GM18858 (cell line): ENCODE results near the gene HPX.

Experiments used
- ATAC-seq: cut with Tn5 transposase; IDR thresholded peaks from one replicate; pipeline ENCODE4 v1.9.1; 2021; ENCODE audit not compliant: unreplicated experiment

The HPX gene

DNA sequence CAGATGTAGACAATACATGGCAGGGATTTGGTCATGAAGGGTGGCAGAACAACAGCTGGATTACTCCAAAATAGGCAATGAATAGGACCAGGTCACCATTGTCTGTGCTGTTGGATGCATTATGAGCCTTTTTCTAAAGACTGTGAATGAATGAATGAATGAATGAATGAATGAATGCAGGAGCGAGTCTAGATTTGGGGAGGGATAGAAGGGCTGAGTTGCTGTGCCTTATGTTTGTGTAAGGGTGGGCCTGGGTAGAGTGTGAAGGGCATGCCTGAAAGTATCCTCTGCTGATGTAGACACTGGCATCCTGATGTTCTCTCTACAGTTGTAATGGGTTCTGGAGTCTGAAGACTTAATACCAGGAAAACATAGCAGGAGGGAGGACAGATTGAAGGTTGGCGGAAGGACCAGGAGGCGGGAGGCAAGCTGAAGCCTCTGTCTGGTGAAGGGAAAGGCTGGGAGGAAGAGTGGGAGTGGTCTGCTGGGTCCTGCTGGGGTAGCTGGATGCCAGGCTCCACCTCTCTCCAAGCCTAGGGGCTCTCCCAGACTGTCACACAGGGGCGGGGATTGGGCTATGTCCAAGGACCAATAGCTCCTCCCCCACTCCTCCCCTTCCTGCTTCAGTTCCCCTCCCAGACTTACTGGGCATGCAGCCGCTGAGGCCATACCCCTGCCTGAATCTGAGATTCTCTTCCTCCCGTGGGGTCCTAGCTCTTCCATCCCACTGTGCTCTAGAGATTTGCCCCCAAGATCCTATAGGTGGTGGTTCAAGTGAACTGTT lies 28.1 kb upstream of the HPX start:
- peak; percentile 67 for ATAC-seq

DNA sequence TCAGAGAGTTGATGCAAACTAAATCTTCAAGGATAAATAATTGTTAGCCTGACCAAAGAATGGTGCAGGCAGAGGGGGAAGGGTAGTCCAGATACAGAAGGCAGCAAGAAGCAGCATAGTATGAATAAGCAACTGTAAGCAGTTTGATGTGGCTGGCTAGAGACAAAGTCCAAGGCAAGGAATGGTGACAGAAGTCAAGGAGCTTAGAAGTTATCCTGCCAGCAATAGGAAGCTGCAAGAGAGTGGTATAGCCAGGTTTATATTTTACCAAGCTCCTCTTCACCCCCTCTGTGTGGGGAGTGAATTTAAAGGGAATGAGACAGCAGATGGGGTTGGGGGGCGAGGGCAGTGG lies 18.3 kb upstream of the HPX start:
- no peak for ATAC-seq

DNA sequence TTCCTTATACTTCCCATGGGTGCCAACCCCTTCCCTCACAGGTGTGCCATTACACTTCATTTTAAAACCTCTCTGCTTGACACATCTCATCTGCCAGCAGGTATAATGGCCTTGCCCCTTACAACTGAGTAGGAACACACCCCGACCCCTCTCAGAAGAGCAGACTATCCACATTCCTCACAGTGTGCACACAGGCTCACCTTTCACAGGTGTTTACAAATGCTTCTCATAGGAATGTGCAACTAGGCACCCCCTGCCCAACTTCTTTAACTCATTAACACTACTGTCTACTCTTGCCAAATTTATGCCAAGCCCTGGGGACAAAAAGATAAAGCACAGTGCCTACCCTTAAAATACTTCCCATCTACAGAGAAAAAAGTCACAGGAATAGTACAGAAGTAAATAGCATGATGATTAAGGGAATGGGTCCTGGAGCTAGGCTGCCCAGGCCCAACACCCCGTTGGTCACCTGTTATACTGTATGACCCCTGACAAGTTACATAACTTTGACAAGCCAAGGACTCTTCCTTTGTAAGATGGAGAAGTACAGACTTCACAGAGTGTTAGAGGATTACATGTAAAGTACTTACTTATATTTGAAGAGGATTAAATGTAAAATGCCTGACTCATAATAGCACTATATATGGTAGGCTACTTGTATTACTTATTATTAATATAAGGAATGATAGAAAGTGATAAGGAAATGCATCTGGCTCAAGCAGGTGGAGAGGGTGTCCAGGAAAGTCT lies 17.7 kb upstream of the HPX start:
- no peak for ATAC-seq

DNA sequence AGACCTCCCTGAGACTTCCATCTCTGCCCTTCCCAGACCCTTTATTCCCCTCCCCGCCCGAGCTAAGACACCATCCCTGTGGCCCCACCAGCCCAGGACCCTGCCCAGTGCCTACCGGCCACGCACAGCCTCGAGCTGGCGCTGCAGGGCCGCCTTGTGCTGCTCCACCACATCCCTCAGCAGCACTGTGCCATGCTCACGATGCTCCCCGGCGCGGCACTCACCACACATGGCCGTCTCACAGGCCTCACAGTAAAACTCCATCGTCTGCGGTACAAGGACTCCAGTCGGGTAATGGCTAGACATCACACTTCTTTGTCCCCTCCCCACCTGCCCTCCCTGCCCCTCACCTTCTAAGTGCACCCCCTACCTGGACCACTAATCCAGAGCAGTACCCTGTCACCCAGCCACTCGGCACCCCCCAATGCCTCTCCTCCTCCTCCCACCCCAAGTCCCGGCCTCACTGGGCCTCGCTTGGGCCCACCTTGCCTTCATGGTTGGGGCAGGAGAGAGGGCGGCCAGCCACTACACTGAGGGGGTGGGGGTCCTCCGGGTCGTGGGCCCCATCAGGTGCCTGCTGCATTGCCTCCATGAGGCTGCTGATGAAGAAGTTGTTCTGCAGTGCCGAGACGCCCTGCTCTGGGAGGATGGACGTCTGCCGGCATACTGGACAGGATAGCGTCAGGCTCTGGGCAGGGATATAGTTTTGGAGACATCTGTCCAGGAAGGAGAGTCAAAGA lies 17.0 kb upstream of the HPX start:
- no peak for ATAC-seq

DNA sequence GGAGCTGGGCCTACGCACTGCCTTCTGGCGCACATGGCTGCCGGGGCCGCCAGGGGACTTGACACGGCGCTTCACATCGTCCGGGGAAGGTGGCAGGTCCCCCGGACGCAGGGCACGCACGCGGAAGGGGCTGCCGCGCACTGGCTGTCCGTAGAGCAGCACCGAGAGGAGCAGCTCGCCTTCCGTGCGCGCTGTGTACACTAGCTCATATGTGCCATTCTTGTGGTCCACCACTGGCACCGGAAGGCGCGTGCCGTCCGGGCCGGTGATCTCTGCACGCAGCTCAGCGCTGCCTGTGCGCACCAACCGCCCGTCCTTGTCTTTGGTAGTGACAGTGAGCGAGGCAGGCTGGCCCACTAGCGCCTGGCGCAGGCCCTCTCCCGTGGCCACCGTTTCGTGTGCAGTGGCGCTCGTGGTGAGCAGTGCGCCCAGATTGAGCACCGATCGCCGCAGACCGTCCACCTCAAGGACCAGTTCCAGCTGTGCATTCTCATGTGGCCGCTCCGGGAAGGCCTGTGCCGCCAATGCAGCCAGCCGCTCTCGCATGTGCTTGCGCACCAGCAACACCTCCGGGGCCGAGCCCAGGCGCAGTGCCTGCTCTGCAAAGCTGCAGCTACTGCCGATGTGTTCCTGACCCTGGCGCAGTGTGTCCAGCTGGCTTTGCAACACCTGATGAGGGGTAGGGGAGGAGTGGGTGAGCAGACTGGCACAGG lies 15.7 kb upstream of the HPX start:
- ATAC-seq, result no peak

DNA sequence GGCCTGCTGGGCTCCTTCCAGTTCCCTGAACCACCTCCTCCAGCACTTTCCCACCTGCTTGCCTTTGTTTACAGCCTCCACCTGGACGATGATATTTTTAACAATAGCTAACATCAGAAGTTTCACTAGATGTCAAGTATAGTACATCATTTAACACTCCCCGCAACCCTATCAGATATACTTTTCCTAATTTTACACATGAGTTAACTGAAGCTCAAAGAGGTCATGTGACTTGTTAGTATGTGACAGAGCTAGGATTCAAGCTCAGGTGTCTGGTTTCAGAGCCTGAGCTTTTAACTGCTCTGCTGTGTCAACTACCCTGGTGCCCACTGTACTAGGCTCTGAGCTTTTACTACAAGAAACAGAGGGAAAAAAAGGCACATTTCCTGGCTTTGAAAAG lies 14.3 kb upstream of the HPX start:
- no peak for ATAC-seq

DNA sequence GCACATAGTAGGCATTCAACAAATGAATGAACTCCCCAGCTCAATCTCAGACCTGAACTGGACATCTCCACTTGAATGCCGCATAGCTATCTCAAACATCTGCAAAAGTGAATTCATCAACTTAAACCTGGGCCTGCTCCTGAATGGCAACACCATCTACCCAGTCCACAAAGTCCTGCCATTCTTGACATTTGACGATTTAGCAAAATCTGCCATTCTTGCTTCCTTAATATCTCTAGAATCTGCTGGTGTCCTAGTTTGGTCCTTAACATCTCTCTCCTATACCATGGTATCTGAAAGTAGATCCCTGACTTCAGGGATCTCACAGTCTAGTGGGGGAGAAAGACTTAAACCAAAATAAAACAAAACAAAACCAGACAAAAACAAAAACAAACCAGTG lies 12.4 kb upstream of the HPX start:
- ATAC-seq, result no peak

DNA sequence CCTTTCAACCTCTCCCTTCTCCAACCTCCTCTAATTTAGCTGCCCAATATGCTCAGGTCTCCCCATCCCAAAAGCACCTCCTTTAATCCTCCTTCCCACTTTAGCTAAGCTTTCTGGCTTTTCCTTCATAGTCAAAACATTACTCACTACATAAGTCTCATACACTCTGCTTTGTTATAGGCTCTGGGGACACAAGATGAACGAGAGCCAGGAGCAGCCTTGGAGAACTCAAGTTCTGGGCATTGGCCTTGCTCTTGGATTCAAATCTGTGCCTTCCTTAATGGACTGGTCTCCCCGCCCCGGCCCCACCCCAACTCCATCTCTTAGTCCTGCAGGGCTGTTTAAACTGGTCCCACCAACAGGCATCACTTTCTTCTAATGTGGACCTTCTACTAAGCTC lies 11.4 kb upstream of the HPX start:
- ATAC-seq, result no peak

DNA sequence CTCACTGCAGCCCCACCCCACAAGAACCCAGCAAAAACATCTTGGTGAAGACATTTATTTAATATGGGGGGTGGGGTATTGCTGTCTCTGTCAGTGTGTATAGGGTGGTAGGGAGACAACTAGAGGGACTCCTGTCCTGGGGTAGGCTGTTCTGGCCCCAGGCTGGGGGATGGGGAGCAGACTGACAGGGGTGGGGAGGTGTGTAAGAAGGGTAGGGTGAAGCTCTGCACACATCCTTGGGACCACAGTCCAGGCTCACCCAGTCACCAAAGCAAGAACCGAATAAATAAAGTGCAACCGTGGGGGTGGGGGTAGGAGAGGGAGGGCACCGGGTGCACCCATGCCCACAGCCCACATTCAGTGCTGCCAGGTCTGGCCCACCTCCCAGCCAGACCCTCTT lies 7.8 kb upstream of the HPX start:
- ATAC-seq, result no peak

DNA sequence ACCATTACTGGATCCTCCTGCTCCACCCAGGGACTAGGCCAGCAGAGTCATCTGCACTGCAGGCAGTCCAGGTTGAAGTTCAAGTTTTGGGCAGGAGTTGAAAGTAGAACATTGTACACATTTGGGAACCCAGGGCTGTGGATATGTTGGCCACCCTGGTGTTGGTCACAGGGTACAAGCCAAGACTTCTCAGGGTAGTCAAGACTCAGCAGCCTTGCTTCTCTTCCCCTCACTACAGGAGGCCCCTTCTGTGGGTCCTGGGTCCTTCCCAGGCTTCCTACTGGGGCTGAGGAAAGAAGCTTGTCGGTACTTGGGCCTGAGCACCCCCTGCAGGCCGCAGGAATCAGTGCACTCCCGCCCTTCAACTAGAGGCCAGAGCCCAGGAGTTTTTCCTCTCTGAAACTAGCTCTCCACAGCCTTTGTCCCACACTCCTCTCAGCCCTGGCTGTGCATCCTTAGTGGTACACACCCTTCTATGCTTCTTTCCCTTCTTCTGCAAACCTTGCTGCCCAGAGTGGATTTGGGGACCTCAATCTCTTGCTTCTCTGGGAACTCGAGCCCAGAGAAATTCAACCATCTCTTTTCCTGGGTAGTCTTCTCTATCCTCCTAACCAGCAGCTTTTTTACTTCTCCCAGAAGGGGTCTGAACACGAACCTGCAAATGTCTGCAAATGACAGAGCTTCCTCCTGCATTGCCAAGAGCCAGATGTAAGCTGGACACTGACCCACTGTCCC lies 2.6 kb upstream of the HPX start:
- ATAC-seq, result peak; percentile 58

DNA sequence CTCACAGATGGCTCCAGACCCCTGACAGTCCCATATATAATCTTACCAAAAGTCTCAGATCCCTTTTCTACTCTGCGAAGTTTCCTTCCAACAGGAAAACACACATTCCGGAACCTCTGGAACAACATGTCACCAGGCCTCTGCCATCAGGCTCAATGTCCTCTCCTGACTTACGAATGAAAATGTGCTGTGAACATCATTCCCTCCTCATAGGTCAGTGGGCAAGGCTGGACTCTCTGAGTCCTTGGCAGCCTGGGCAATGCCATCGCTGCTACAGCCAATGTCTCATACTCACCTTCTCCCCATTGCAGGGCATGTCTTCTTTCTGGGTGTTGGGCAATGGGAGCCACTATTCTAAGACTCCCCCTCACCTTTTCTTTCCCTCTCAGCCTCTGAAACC lies 1.7 kb upstream of the HPX start:
- no peak for ATAC-seq

DNA sequence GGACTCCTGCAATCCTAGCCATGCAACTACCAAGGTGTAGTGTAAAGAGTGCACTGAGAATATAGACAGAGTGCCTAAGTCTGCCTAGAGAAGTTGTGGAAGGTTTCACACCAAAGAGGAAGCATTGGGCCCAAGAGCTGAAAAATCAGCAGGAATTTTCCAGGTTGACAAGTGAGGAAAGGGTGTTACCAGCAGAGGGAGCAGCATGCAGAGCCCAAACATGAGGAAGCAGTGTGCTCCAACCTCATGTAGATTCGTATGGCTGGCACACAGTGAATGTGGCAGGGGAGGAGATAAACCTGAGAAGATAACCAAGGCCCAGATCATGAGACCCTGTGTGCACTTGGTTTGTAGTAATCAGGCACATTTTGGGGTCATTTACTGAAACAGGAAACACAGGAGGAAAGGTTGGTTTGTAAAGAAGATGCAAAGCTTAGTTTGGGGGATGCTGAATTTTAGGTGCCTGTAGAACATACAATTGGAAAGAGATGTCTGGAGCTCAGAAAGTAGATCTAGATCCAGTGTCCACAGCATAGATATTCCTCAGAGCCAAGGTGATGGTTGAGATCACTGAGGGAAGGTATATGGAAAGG lies 1.7 kb downstream of the HPX start:
- ATAC-seq, result no peak

DNA sequence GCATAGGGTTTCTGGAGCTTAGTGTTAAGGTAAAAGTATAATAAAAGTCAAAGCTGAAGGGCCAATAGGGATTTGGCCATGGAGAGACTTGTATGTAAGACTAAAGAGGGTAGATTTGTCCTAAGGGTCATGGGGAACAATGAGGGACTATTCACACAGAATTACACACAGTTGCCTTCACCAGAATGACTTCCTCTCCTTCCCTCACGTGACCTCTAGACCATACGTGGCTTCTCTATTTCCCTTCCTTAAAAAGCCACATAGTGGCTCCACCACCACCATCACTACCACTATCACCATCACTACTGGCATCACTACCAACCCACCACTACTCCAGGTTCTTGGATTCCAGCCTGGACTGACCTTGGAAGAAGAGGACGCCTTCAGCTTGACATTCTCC lies 2.8 kb downstream of the HPX start:
- no peak for ATAC-seq

DNA sequence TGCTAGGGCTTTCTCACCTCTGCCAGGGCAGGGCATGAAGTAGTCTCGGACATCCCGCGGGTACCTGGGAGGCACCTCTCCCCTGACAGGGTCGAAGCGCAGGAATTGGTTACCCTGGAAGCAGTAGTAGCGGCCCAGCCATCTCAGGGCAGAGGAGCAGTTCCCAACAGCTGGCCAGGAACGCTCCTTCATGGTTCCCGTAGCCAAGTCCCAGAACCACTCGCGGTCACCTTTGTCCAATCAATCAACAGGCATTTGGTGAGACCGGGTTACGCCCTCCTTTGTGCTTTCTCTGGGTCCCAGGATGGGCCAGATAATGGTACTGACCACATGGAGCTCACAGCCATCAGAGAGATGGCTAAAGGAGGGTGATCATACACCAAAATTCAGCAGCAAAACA lies 3.4 kb downstream of the HPX start:
- ATAC-seq, result no peak

DNA sequence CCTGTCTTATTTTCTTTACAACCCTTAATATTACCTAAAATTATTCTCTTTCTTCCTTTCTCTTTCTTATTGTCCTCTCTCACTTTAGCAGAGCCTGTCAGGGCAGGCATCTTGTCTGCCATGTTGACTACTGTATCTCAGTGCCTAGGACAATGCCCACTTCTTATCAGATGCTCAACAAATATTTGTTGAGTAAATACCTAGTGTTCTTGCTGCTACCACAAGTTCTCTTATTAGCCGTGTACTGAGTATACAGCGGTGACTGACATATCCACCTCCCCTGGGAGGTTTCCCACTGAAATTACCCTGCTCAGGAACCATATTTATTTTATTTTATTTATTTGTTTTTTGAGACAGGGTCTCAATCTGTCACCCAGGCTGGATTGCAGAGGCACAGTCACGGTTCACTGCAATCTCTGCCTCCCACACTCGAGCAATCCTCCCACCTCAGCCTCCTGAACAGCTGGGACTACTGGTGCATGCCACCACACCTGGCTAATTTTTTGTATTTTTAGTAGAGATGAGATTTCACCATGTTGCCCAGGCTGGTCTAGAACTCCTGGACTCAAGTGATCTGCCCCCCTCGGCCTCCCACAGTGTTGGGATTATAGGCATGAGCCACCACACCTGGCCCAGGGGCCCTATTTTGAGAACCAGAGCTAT lies 6.7 kb downstream of the HPX start:
- peak; percentile 40 for ATAC-seq

DNA sequence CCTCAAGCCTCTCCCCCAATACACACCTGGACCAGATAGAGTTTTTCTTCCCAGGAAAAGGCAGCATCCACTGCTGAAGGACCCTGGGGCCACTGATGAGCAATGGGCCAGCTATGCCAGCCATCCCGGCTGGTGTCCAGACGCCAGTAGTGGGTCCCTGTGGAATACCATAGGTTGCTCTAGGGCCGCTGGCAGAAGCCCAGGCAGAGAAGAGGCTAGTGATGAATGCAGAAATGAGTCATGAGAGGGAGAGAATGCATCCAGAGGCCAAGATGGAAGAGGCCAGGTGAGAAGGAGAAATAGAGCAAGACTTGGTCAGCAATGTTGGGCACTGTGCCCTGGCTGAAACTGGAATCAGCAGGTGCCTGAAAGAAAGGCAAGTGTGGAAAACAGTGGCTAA lies 8.9 kb downstream of the HPX start:
- ATAC-seq, result no peak

DNA sequence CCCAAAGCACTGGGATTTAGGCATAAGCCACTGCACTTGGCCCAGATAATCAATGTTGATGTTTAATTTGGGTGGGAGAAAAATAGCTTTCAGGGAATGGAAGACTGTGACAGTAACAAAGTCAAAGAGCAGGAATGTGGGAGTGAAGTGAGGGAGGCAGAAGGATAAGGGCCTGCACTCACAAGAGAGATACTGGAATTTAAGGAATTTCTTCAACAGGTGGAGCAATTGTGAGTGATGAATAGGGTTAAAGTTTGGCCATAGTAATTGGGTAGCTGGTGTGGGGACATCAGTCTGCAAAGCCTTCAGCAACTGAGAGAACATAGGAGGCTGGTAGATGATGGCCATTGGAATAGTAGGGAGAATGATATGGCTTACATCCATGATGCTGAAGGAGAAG lies 13.3 kb downstream of the HPX start:
- no peak for ATAC-seq

DNA sequence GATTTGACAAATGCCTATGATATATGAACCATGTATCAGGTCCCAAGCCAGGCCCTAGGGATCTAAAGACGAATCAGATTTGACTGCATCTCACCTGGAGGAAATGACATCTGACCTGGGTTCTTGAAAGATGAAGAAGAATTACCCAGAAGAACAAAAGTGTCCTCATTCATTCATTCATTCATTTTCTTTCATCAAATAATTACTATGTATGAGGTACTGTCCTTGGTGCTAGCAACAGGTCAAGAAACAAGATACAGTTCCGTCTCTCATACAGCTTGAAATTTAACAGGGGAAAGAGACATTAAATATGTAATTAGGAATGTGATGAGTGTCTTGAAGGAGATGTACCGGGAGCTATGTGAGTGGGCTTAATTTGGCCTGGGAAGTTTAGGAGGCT lies 20.1 kb downstream of the HPX start:
- no peak for ATAC-seq

DNA sequence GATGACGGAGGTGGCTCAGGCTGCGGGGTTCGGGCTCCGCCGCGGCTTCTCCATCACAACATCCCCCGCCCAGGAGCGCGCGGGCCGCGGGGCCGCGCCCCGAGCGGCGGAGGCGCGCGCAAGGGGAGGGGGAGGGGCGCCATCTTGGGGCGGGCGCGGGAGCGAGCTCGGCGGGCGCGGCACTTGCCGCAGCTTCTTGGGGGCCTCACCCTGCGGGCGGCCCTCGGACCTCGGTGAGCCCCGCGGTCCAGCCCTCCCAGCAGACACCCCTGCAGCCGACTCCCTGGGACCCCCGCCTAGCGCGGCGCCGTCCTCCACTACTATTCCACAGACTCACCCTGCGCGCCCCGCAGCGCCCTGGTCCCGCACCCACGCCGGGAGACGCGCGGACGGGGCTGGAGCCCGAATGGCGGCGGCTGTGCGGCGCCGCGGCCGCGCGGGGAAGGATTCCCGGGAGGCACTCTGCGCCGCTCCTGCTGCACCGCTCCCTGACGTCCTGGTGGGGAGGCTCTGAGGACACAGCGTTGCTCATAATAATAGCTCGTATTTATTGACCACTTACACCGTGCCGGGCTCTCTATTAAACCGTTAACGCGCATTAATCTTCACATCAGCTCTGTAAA lies 21.7 kb downstream of the HPX start, which contains the start of gene APBB1:
Gene APBB1, minus strand, starts transcription at position 86 of the 623 bp plus-strand sequence. CDS start 7,747 bp downstream, outside the sequence.
- ATAC-seq, result peak; percentile 42
